ENCODE measurements around the gene DENND6A. TPM values are rescaled to one million over a fixed set of nuclear protein-coding genes. Genes with fewer than 3 reads are reported as not detected.

Gene DENND6A
- total RNA-seq, 1 experiment from 2014 or later = 28.5 TPM

Other genes with a start within 250 kb of the DENND6A start
- 0.49 and 1.6 TPM in 2 replicates for gene DNAH12, start 148.7 kb downstream of the DENND6A start, total RNA-seq (2014; rRNA removed; shearing (Covaris generic))
- gene PDE12, start 136.8 kb downstream of the DENND6A start, total RNA-seq (2014; rRNA removed; shearing (Covaris generic)) = 25.0 and 27.0 TPM in 2 replicates
- gene ARF4, start 95.7 kb downstream of the DENND6A start, total RNA-seq (2014; rRNA removed; shearing (Covaris generic)) = 475 and 554 TPM in 2 replicates
- 38.9 and 48.4 TPM in 2 replicates for gene SLMAP, start 63.2 kb upstream of the DENND6A start, total RNA-seq (2014; rRNA removed; shearing (Covaris generic))